ENCODE results near the gene TEX52. TPM values are rescaled to one million over a fixed set of nuclear protein-coding genes. Genes with fewer than 3 reads are reported as not detected.

The TEX52 gene
- total and polyA plus RNA-seq, 2 of the 8 experiments (the other 6 are each of a cell fraction or from before 2014, with no cell fraction given) = not detected

GRCh38 chr12:2902272-2902880, 45.5 kb upstream of the TEX52 start (continued):
- no peak for TF ChIP-seq RFX5 (IDR thresholded peaks at IDR 0.05; ENCODE audit: borderline replicate concordance, low read depth, low read length)
- TF ChIP-seq RXRA (IDR thresholded peaks at IDR 0.05; ENCODE audit: insufficient read depth, low read depth, low read length) = no peak
